LoVo (cell line): ENCODE data around the gene CTIF.

Source experiments
- DNase-seq: peaks from one replicate; pipeline ENCODE4 v3.0.0-alpha.2; 2016; ENCODE audit warnings: low spot score

The CTIF gene

DNA sequence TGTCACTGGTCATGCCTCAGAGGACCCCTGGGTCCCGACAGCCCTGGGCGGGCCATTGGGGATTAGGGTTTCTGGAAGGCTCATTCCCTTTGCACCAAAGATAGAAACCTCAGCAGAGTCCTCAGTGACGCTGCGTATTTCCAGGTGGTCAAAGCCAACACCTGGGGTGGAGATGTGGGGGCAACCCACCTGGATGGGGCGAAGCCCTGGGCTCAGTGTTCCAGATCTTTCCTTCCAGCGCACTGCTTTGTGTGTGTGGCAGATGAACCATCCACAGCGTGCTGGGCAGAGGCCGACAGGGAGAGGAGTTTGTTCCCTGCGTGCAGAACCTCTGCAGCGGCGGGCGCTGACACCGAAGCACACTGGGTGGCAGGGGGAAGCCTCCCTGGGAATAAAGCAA is 143.9 kb downstream of the CTIF start:
- DNase-seq = no peak

DNA sequence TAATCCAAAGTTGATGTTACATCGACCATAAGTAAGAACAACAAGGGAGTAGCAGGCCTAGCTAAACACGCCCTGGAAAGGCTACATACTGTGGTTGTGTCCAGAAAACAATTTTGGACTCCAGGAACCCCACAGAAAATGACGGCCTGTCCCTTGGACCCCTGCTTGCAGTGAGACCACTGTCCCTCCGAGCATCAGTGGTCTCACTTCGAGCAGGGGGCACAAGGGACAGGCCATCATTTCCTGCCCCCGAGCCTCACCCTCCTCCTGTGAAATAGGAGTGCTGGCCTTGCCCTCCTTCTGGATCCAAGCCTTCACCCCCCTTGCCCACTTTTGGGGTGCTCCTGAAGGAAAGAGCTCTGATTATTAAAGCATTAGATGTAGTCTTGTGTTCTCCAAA is 144.4 kb downstream of the CTIF start:
- no peak for DNase-seq

DNA sequence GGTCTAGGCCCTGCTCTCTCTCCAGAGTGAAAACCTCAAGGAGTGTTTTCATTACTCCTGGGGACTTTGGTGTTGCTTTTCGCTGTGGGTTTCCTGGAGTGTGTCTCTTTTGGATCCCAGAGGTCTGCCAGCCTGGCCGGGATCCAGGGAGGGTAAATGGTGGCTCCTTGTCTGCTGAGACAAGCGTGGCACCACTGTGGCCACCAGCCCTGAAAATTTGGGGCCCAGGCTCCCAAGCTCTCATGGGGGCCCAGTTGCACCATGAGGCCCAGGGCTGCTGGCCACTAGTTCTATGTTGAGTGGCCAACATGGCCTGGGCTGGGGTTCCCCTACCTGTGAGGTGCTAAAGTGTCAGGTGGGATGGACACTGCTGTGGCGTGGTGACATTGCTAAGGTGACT is 144.8 kb downstream of the CTIF start:
- no peak for DNase-seq

DNA sequence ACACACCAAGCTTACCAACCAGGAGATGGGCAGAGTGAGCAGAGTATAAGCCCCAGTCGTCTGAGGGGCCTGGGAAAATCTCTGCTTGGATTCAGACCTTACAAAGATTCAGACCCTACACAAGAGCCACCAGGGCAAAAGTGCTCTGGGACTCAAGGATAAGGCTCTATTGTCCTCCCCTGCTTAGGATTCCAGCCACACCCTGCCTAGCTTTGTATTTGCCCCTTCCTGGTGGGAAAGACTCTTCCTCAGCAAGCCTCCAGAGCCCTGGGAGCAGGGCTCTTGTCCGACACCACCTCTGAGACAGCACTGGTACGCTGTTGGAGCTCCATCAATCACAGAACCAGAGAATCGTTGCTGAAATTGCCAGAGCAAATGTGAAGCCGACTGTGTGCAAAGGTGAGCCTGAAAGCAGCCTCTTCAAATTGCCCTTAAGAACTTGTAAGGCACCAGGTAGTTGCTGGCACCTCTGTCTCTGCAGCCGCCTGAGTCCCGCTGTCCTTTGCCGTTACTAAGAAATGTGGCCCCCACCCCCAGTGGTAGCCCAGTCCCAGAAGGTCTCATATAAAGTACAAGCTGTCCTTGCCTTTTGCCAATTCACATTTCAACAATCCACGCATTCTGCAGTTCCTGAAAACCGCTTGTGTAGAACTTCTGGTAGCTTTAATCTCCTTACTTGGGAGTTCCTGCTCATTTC is 148.7 kb downstream of the CTIF start:
- no peak for DNase-seq

DNA sequence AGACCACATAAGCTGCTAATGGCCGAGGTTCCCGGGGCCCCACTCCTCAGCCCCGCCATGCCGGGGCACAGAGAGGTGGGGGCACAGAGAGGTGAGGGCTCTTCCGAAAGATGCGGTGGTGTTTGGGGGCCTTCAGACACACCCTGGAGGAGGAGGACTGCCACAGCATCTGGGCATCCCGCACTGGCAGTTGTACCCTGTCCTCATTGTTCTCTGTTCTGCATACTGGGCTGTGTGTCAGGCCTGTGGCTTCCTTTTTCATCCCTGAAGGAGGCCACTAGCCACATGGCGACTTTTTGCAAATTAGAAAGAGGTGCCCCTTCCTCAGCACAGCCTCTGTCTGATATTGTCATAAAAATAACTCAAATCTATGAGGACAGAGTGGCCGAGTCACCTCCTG is 150.1 kb downstream of the CTIF start:
- DNase-seq = no peak

DNA sequence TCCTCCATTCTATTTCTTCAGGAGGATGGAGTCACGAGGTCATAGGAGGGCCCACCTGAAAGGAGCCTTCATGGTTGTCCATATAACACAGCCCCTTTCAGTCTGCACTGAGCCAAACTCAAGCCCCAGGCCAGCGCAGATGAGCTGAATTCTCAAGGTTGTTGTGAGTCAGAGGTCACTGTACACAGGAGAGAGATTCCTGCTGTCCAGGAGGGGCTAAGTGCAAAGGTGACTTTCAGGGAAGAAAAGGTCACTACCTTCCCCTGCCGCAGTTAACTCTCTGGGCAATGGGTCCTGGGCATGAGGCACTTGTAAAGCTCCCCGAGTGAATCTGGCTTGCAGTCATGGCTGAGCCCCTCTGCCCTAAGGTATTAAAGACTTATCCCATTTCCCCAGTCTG is 150.7 kb downstream of the CTIF start:
- DNase-seq = no peak

DNA sequence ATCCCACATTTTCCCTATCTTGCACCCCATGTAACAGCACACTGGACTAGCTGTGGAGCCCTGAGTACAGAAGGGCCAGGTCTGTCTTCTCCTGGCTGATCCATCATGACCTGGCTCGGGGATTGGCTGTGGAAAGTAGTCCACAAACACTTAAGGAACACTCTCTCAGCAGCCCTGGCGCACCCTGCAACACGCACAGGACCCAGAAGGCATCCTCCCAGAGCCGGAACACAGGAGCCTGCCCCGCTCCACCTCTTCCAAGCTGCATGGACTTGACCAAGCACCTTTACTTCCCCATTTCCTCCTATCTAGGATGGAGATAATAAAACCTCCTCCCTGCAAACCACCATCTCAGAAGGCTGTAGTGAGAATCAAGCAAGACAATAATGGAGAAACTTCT is 151.7 kb downstream of the CTIF start:
- DNase-seq = no peak

DNA sequence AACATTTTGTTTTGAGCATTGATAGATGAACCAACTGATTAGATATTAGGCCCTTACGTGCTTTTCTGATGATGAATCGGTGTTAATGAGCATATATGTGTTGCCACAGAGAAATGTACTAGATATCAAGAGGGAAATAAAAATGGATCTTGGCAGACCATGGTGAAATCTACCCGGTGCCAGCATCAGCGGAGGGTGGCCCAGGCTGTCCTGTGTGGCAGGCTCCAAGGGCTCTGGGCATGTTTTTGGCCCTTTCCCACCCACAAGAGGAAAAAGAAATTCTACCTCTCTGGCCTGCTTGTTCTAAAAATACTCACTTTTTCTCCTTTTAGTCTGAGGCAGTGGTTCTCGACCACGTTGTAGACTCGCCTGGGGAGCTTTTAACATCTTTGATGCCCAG is 154.2 kb downstream of the CTIF start:
- no peak for DNase-seq

DNA sequence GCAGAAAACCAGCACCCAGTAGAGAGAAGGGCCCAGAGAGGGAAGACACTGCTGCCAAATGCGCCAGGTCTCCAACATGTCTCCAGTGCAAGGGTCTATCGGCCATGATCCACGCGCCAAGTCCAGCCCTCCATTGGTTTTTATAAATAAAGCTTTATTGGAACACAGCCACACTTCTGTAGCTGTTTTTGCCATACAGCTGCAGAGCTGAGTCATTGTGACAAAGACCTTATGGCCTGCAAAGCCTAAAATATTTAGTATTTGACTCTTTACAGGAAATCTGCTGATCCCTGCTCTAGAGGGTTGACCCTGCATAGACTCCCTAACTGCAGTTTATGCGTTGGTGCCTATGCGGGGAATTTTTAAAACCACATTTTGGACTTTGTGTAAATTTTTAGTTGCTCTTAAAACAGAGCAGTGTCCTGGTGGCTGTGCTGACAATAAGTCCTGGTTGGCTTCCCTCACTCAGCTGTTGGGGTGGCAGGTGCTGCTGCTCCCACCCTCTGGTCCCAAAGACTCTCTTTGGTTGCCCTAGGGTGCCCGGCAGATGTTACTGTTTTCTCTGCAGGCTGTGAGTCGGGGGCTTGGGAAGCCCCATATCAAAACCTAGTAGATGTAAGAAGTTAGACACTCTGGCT is 154.9 kb downstream of the CTIF start:
- DNase-seq = no peak

DNA sequence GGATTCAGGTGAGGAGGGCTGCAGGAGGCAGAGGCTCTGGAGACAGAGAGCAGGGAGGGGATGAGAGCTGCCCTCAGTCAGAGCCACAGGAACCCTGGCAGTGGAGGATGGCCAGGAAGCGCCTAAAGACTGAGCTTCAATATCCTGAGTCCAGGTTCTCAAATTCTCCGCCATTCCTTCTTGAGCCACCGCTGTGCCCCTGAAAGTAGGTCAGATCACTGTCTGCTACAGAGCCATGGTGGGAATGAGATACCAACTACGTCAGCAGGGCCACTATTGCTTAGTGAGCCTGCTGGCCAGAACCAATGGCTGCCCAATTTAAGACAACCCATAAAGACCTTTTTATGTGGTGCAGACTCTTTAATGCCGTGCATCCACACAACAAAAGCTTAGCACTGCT is 155.5 kb downstream of the CTIF start:
- DNase-seq = no peak

DNA sequence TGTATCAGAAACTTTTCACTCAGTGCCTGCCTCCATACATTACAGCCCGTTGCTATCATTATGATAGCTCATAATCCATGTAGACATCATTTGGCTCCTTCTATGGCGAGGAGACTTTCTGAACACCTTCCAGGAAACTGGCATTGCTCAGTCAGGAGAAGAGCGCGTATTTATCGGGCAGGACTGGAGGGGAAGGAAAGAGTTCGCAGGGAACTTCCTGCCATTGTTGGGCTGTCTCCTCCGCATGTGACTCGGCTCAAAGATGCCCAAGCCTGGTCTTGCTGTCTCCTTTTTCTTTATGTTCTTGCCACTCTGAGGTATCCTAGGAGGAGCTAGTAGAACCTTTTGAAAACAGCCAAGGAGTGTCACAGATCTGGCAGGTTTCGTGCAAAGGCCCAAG is 156.8 kb downstream of the CTIF start:
- no peak for DNase-seq

DNA sequence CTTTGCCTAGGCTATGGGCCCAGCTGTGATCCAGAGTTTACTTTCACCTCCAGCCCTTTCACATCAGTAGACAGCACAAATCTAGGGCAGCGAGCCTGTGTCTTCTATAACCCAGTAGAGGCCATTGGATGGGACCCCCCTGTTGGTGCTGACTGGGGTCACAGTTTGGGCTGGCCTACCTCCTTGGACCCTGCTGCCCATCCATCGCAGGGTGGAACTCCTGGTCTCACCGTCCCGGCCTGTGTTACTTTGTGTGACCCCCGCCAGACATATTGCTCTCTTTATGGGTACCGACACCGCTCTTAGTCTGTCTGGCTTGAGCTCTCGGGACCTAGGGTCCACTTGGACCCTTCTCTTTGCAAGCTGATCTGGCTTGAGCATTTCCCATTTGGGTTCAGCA is 157.4 kb downstream of the CTIF start:
- no peak for DNase-seq

DNA sequence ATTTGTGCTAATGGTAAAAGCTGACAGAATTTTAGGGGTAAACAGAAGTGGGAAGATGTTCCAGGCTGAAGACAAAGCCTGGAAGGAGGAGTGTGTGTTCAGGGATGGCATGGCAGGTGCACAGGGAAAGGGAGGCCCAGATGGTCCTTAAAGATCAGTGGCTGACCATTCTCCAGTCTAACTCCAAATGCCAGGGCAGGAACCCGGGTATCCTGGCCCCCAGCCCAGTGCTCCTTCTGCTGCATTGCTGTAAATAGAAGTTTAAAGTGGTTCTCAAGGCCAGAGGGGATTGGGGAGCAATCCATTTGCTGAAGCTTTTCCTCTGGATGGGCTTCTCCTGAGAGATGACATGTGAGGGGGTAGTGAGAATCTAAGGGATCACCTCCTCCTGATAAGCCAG is 158.6 kb downstream of the CTIF start:
- DNase-seq = no peak

DNA sequence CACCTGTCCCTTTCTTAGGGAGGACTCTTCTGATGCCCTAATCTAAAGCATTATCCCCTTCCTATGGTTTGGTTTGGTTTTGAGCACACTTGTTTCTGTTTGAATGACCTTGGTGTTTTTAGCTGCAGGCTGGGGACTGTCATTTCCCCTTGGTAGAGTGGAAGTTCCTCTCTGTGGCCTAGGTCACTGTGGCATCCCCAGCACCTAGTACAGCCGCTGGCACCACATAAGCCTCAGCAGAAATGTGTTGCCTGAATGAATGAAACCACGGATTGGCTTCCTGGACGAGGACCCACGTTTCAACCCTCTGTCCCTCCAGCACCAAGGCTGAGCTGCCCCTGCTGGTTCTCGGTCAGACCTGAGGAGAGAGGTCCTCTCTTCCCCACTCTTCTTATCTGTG is 159.9 kb downstream of the CTIF start:
- DNase-seq = no peak

DNA sequence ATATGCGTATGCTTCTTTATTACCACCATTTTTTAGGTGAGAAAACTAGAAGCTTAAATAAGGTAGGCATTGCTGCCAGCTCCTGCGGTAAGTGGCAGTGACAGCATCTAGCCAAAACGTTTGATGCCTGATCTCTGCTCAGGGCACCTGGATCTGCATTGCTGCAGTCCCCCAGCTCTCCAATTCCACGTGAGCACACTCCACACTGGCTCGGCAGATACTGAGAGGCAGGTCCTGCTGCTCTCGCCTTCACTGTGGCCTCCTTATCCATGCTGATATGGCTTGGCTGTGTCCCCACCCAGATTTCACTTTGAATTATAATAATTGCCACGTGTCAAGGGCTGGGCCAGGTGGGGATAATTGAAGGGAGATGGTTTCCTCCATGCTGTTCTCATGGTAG is 160.9 kb downstream of the CTIF start:
- no peak for DNase-seq

DNA sequence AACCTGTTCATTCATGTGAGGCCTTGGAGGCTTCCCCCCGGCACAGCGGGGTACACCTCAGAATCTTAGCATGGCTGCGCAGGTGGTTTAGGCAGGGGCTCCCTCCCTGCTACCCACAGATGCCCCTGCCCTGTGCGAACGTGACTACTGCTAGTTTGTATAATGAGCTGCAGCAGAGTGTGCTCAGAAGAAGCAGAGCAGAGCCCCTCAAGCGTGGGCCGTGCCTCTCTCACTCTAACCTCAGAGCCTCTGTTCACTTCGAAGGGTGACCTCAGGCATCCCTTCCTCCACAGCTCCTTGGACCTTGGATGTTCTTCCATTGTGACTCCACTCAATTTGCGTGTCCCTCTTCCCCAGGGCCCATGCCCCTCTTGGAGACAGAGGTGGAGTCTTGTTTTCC is 161.6 kb downstream of the CTIF start:
- DNase-seq = no peak

DNA sequence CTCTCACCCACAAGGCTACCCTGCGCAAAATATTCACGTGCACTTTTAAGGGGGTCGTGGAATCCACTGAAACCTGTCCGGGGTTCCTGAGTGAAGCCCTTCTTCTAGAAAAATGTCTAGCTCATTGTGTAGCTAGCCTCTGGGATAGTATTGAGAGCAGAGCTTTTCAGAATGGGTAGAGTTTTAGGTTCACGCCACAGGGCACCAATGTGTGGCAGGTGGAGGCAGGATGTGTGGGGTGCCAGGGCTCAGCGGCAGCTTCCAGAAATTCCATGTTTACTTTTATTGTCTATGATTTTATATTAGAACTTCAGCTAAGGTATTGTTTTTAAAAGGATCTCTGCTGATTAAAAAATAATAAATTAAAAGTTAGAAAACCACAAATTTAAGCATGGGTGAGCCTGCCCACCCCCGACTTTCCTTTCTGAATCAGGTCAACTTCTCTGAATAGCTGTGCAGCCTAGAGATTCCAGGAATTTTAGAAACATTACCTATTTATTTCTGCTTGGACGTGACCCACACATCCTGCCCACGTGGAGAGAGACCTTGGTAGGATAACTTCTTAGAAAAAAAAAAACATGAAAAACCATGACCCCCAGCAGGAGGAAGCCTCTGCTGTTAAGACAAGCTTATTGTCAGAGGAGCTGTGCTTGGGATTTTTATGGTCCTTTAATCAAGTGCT is 163.7 kb downstream of the CTIF start:
- no peak for DNase-seq

DNA sequence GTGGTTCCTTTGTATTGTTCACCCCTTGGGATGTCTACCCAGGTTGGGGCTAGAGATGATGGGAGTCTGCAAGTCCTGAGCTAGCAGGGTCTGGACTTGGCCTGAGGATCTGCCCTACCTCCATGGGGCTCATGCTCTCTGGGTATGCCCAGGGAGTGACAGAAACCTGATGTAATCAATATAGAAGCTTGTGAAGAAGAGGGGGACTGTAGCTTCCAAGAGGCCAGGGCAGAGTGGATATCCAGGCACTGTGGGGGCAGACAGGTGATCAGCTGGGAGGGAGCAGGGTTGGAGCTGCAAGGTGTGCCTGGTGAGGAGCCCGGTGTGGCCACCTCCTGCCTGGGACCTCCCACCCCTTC is 164.2 kb downstream of the CTIF start:
- no peak for DNase-seq

DNA sequence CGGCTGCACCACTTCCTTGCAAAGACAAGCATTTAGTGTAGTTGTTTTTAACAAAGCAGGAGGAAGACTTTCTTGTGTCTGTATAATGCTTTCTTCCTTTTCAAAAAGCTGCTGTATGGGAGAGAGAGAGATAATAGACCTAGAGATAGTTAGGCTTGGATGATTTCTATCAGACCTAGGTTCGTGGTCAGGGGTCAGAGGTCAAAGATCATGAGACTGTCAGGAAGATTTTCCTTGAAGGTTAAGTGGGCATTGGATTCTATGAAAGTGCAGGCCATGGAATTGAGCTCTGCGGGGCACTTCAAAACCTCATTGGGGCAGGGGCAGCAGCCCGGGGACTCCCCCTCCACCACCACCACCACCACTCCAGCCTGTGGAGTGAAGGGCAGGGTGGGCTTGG is 164.6 kb downstream of the CTIF start:
- DNase-seq = no peak

DNA sequence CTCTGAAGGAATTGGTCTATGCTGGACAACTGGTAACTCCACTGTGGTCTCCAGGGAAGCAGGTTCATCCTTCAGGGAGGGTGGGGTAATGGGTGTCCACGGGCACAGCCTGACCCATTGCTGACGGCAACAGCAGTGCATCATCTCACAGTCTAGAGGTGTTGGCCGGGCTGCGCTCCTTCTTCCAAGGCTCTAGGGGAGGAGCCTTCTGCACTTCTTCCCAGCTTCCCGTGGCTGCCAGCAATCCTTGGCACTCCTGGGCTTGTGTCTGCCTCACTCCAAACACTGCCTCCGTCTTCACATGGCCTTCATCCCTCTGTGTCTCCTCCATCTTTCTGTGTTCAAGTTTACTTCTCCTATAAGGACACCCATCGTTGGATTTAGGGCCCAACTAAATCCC is 166.2 kb downstream of the CTIF start:
- DNase-seq = no peak

DNA sequence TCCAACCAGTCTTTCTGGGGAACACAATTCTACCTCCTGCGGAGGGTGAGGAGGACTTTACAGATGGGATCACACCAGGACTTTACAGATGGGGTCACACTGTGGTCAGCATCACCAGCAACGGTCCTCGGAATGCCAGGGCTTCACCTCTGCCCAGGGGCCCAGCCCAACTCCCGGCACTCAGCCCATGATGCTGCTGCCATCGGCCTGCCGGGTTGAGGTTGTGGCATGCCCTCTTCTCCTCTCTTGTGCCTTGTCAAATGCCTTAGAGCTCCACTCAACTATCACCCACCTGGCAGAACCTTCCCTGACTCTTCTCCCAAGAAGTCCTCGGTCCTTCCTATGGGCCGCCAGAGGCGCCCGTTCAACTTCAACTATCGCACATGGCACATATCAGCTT is 166.7 kb downstream of the CTIF start:
- no peak for DNase-seq

DNA sequence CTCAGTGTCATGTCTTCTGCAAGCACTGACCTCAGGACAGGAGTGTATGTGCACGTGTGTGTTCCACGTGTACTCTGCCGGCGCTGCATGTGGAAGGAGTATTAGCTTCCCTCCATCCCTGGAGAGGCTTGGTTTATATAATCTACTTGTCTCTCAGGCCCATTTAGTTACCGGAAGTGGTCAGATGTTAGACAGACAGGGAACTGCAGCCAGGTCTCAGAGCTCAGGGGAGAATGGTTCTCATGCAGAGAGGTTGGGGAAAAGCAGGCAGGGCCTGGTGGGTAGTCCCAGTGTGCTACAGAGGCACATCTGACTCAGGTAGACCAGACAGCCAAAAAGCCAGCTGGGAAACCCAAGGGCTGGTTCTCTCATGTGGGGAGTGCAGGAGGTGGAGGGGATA is 167.9 kb downstream of the CTIF start:
- no peak for DNase-seq

DNA sequence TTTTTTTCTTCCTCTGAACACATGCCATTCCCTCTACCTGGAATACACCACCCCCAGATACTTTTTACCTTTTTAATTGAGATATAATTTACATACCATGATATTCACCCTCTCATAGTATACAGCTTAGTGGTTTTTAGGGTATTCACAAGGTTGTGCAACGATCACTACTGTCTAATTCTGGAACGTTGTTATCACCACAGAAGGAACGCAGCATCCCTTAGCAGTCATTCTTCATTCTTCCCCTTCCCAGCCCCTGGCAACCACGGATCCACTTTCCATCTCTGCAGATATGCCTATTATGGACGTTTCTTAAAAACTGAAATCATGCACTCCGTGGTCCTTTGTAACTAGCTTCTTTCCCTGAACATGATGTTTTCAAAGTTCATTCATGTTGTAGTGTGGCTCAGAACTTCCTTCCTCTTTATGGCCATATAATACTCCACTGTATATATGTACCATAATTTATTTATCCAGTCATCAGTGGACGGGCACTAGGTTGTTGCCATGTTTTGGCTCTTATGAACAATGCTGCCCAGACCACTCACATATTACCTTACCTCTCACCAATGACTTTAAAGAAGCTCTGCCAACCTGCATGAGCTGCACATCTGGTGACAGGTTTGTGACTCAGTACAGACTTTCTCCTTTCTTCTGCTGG is 168.9 kb downstream of the CTIF start:
- DNase-seq = no peak
